ENCODE results near the gene MUC5AC. TPM values are rescaled to one million over a fixed set of nuclear protein-coding genes. Genes with fewer than 3 reads are reported as not detected.

Gene MUC5AC
- total RNA-seq, 1 donor from 2014 or later: 0.11 TPM

DNA sequence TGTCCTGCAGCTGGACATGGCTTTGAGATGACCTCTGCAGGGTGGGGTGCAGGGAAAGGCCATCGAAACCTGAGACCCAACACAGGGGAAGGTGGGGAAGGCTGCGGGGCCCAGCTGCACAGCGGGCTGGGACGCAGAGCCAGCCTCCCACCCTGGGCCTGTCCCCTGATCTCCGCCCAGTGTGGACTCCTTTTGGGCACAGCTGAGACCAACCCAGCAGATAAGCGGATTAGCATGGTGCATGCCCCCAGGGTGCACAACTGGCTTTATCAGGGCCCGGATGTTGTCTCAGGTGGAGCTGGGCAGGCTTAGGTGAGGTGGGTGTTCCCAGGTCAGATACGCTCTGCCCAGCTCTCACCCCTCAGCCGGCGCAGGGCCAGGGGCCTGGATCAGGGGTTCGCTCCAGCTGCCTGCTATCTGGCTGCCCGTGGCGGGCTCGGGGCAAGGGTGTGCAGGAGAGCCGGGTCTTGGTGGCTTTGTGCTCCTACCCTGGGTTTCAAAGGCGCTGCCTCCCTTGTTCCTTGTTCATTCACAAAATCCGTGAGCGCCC lies 28.1 kb upstream of the MUC5AC start:
- H3K4me1 ChIP-seq: no peaks in the 10 kb centered on the region
- no peak for DNase-seq (ENCODE audit: low spot score in 2 of 2)
- H3K9me3 ChIP-seq: peaks cover 0 to 12% of the 10 kb centered on the region in 2 donors
- no peak overlapping the region for H3K4me3 ChIP-seq
- intact Hi-C loops (cut with DNase I): no loop called here
- no peaks in the 10 kb centered on the region for H3K27me3 ChIP-seq
- H3K27ac ChIP-seq: no peak overlapping the region
- no peaks in the 10 kb centered on the region for H3K36me3 ChIP-seq
- TF ChIP-seq CTCF (IDR thresholded peaks at IDR 0.05): no peak

DNA sequence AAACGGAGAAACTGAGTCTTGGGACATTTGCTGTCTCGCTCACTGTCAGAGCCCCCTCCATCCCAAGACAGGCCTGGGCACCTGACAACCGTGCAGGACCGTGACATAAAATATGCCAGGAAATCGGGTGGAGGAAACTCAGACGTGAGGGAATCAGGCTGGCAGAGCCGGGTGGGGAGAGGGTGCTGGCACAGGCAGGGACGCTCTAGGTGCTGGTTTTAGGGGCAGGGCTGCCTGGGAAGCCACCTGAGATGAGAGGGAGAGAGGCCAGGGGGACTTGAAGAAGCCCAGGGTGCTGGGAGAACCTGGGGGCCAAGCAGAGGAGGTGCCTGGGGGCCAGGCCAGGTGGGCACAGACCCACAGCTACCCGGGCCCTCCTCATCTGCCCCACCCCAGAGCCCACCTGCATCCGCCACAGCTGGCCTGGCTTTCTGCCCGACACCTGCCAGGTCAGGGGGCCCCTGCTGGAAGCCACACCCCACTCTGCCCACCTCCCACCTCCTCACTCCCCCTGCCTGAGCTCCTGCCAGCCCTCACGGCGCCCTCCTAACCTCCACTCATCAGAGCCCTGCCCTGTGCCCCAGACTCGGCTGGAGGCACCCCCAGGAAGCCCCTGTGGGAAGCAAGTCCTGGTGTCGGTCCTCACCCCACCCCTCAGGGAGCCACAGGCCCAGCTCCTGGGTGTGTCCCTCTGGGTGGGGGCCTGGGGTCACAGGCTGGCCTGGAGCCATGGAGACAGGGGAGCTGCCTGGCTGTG lies 27.3 kb upstream of the MUC5AC start:
- Histone ChIP-seq H3K4me3 (no peak overlapping the region), H3K9me3 (peaks cover 0 to 19% of the 10 kb centered on the region in 2 donors), H3K27ac (no peak overlapping the region), H3K4me1 (no peaks in the 10 kb centered on the region), H3K27me3 (no peaks in the 10 kb centered on the region), H3K36me3 (no peaks in the 10 kb centered on the region)
- no peak for DNase-seq (ENCODE audit: low spot score in 2 of 2)
- TF ChIP-seq CTCF (IDR thresholded peaks at IDR 0.05): no peak
- intact Hi-C loops (cut with DNase I): no loop called here

DNA sequence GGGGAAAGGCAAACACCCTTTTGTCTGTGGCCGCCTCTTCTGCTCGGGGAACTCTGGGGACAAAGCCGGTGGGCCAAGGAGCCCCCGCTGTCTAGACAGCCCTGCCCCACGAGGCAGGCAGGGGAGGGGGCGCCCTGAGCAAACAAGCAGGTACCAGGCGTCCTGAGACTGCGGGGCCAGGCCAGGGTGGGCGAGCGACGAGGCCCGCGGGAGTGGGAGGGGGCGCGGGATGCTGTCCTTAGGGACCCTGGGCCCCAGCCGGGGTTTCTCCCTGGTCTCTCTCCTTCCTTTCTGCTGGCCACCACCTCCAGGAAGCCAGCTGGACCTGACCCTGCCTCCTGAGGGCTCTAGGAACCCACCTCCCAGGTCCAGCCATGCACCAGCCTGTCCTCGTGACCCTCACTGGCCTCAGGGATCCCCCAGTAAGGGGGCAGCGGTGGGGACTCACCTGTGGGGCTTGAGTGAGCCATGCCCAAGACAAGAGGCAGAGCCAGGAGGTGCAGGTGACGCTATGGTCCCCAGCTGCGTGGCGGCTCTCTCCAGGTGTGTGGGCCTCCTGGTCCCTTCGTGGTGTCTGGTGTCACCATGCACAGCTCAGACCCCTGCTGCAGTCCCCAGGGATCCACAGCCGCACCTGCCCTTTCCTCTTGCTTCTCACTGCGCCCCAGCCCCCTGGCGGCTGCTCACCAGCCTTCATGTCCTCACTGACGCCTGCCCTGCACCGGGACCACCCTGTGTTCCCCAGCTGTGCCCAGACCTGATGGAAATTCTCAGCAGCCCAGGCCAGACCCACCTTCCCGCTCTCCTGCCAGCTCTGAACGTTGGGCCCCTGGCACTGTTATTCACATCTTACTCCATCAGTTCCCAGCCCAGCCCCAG lies 26.5 kb upstream of the MUC5AC start:
- H3K36me3 ChIP-seq: no peaks in the 10 kb centered on the region
- DNase-seq (ENCODE audit: low spot score in 2 of 2): no peak
- H3K9me3 ChIP-seq: peaks cover 0 to 21% of the 10 kb centered on the region in 2 donors
- H3K27me3 ChIP-seq: no peaks in the 10 kb centered on the region
- H3K4me3 ChIP-seq: no peak overlapping the region
- intact Hi-C loops (cut with DNase I): no loop called here
- no peak for TF ChIP-seq CTCF (IDR thresholded peaks at IDR 0.05)
- H3K4me1 ChIP-seq: no peaks in the 10 kb centered on the region
- no peak overlapping the region for H3K27ac ChIP-seq

GRCh38 chr11:1134848-1135445 lies 22.8 kb upstream of the MUC5AC start:
- intact Hi-C loops (cut with DNase I): no loop called here
- Histone ChIP-seq H3K27ac (no peak overlapping the region), H3K4me1 (no peaks in the 10 kb centered on the region), H3K4me3 (no peak overlapping the region), H3K36me3 (no peaks in the 10 kb centered on the region), H3K9me3 (peaks cover 0 to 21% of the 10 kb centered on the region in 2 donors), H3K27me3 (no peaks in the 10 kb centered on the region)
- no peak for DNase-seq (ENCODE audit: low spot score in 2 of 2)
- no peak for TF ChIP-seq CTCF (IDR thresholded peaks at IDR 0.05)

DNA sequence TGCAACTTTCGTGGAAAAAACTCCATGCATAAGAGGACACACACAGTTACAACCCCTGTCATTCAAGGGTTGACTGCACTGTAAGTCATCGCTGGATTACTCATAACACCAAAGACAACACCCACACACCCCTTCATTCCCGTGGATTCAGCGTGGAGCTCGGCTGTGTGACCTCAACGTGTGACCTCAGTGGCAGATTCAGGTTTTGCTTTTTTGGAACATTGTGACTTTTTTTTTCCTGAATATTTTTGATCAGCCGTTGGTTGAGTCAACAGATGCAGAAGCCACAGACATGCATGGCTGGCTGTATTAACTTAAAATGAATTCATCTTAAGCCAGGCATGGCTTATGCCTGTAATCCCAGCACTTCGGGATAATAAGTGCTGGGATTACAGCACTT lies 19.7 kb upstream of the MUC5AC start:
- H3K27ac ChIP-seq: no peak overlapping the region
- no peaks in the 10 kb centered on the region for H3K27me3 ChIP-seq
- H3K4me1 ChIP-seq: no peaks in the 10 kb centered on the region
- DNase-seq (ENCODE audit: low spot score in 2 of 2): no peak
- TF ChIP-seq CTCF (IDR thresholded peaks at IDR 0.05): no peak
- H3K36me3 ChIP-seq: no peaks in the 10 kb centered on the region
- intact Hi-C loops (cut with DNase I): no loop called here
- peaks cover 0 to 25% of the 10 kb centered on the region in 2 donors for H3K9me3 ChIP-seq
- no peak overlapping the region for H3K4me3 ChIP-seq

All from ascending aorta (tissue), 2 donors.